B cell (primary cell): ENCODE measurements around the gene PPP6R1. TPM values are rescaled to one million over a fixed set of nuclear protein-coding genes. Genes with fewer than 3 reads are reported as not detected.
A peak's percentile ranks its signal among the peaks of the same experiment; 100 is the strongest.

Experiments used
- ATAC-seq: fragments of 200-7000 bp; cut with Tn5 transposase; one replicate; pipeline ENCODE4 v1.10.0; 2021; ENCODE audit warnings: low read depth, mild to moderate bottlenecking, moderate number of reproducible peaks, moderate library complexity
- CTCF ChIA-PET: fragments of 350-600 bp; sonication (Branson Sonifier 250); formaldehyde crosslinking; loops from one replicate; lab custom pipeline; 2021; ENCODE audit warnings: antibody characterized with exemption, inconsistent platforms; lab: Charles Lee
- POLR2A ChIA-PET: fragments of 350-600 bp; sonication (Branson Sonifier 250); formaldehyde crosslinking; loops from one replicate; lab custom pipeline; 2021; ENCODE audit warnings: antibody characterized with exemption; lab: Charles Lee
- DNase-seq: peaks from one replicate; pipeline ENCODE4 v3.0.0; 2013
- H2AFZ ChIP-seq: 2 replicates; pipeline ENCODE4 v1.6.1; 2012; ENCODE audit warnings: mild to moderate bottlenecking, low read depth, low read length; ENCODE audit not compliant: insufficient read depth, poor library complexity, severe bottlenecking
- H3K27ac ChIP-seq, 2 donors: 1 replicate in 1 of 2; 2 replicates in 1 of 2; pipeline ENCODE4 v1.5.1; 2012 to 2013; ENCODE audit warnings: low read length in 2 of 2, mild to moderate bottlenecking in 2 of 2, moderate library complexity in 1 of 2
- H3K27me3 ChIP-seq, 4 experiments: fragments of 200-600 bp in 1 of 4; sonication (generic) in 1 of 4; replicated peaks in 1 of 4; 1 replicate in 2 of 4; 2 replicates in 2 of 4; pipeline versions ENCODE4 v1.6.1 to v1.7.0; 2013 to 2016; ENCODE audit warnings: low read length in 3 of 4, mild to moderate bottlenecking in 2 of 4, mixed read lengths in 1 of 4, moderate library complexity in 1 of 4; ENCODE audit not compliant: insufficient read depth in 4 of 4, control insufficient read depth in 3 of 4; ENCODE audit errors: control extremely low read depth in 1 of 4
- H3K36me3 ChIP-seq, 2 experiments: replicated peaks in 1 of 2; 1 replicate in 1 of 2; 2 replicates in 1 of 2; pipeline versions ENCODE4 v1.6.1 to v1.7.1; 2013; ENCODE audit warnings: low read length in 1 of 2; ENCODE audit not compliant: insufficient read depth in 2 of 2, control insufficient read depth in 1 of 2; ENCODE audit errors: control extremely low read depth in 1 of 2, extremely low read depth in 1 of 2
- H3K4me1 ChIP-seq, 2 donors: fragments of 200-600 bp in 1 of 2; sonication (generic) in 1 of 2; 1 replicate in 1 of 2; 2 replicates in 1 of 2; pipeline versions ENCODE4 v1.5.1 to v1.6.1; 2013 to 2017; ENCODE audit warnings: low read length in 2 of 2; ENCODE audit not compliant: control insufficient read depth in 2 of 2, insufficient read depth in 2 of 2
- H3K4me2 ChIP-seq: replicated peaks from 2 replicates; pipeline ENCODE3; 2012; ENCODE audit warnings: mild to moderate bottlenecking, low read depth, low read length; ENCODE audit not compliant: poor library complexity, severe bottlenecking
- H3K4me3 ChIP-seq, 5 experiments: fragments of 200-600 bp in 1 of 5; sonication (generic) in 1 of 5; 1 replicate in 3 of 5; 2 replicates in 2 of 5; pipeline versions ENCODE4 v1.5.1 to v1.7.0; 2011 to 2016; ENCODE audit warnings: low read length in 4 of 5, mild to moderate bottlenecking in 4 of 5, low read depth in 2 of 5, control low read depth in 1 of 5, moderate library complexity in 1 of 5; ENCODE audit not compliant: insufficient read depth in 1 of 5; ENCODE audit errors: control extremely low read depth in 1 of 5, extremely low read depth in 1 of 5
- H3K79me2 ChIP-seq: fragments of 200-600 bp; sonication (generic); one replicate; pipeline ENCODE4 v1.6.0; 2016; ENCODE audit warnings: low read length; ENCODE audit not compliant: control insufficient read depth, insufficient read depth
- H3K9ac ChIP-seq: fragments of 200-600 bp; sonication (generic); 2 replicates; pipeline ENCODE4 v1.6.1; 2017; ENCODE audit warnings: mild to moderate bottlenecking, low read length, moderate library complexity
- H3K9me3 ChIP-seq, 3 donors: one replicate each; pipeline versions ENCODE4 v1.6.1 to v1.7.1; 2013; ENCODE audit warnings: low read length in 2 of 3; ENCODE audit not compliant: control insufficient read depth in 2 of 3, insufficient read depth in 1 of 3; ENCODE audit errors: control extremely low read depth in 1 of 3
- H4K20me1 ChIP-seq: 2 replicates; pipeline ENCODE4 v1.6.0; 2012; ENCODE audit warnings: mild to moderate bottlenecking, low read length; ENCODE audit not compliant: insufficient read depth, control insufficient read depth, poor library complexity, severe bottlenecking
- H3K27ac Mint-ChIP-seq: one replicate; pipeline ENCODE4 v1.8.0; 2021; ENCODE audit warnings: mixed read lengths
- H3K27me3 Mint-ChIP-seq: one replicate; pipeline ENCODE4 v1.8.0; 2021; ENCODE audit warnings: mixed read lengths
- H3K4me1 Mint-ChIP-seq: one replicate; pipeline ENCODE4 v1.8.0; 2021; ENCODE audit warnings: mixed read lengths
- H3K4me3 Mint-ChIP-seq: one replicate; pipeline ENCODE4 v1.8.0; 2021; ENCODE audit warnings: mixed read lengths
- H3K9me3 Mint-ChIP-seq: one replicate; pipeline ENCODE4 v1.8.0; 2022; ENCODE audit warnings: mixed read lengths; ENCODE audit not compliant: insufficient read depth
- EZH2 ChIP-seq: IDR thresholded peaks from 2 replicates; pipeline ENCODE4 v1.6.1; 2012; ENCODE audit warnings: borderline replicate concordance, low read depth, mild to moderate bottlenecking, moderate library complexity, low read length; ENCODE audit not compliant: insufficient read depth, poor library complexity, severe bottlenecking
- WGBS: methylation state at CpG from one replicate; pipeline ENCODE4 v1.1.5; 2013; ENCODE audit warnings: missing lambda C conversion rate; ENCODE audit not compliant: insufficient coverage; 5-methylcytosine and 5-hydroxymethylcytosine counted together
- intact Hi-C: fragments of 100-400 bp; cut with micrococcal nuclease; formaldehyde crosslinking; loops from one replicate; pipeline ENCODE4 v1.10.0; 2022
- polyA plus RNA-seq: library from polyadenylated mRNA; depleted of rRNA; stranded (reverse); fragments of >200 nt; gene quantifications from 2 replicates; pipeline ENCODE4 v1.2.3, GENCODE V29; 2012
- total RNA-seq, 2 donors: library from RNA; stranded (reverse); fragments of 120-200 nt in 1 of 2; gene quantifications; 1 replicate in 1 of 2; 2 replicates in 1 of 2; pipeline versions ENCODE4 v1.2.3 to v1.2.4, GENCODE V29; 2013 to 2022
- TF ChIP-seq, protein P1 (sequence below): fragments of 200-600 bp; IDR thresholded peaks from one replicate; pipeline ENCODE4 v1.8.0; 2022; ENCODE audit warnings: antibody characterized with exemption, mild to moderate bottlenecking

Gene PPP6R1
- total and polyA plus RNA-seq, 2 donors (not counting 1 experiment from before 2014, with no cell fraction given): 122 to 193 TPM

DNA sequence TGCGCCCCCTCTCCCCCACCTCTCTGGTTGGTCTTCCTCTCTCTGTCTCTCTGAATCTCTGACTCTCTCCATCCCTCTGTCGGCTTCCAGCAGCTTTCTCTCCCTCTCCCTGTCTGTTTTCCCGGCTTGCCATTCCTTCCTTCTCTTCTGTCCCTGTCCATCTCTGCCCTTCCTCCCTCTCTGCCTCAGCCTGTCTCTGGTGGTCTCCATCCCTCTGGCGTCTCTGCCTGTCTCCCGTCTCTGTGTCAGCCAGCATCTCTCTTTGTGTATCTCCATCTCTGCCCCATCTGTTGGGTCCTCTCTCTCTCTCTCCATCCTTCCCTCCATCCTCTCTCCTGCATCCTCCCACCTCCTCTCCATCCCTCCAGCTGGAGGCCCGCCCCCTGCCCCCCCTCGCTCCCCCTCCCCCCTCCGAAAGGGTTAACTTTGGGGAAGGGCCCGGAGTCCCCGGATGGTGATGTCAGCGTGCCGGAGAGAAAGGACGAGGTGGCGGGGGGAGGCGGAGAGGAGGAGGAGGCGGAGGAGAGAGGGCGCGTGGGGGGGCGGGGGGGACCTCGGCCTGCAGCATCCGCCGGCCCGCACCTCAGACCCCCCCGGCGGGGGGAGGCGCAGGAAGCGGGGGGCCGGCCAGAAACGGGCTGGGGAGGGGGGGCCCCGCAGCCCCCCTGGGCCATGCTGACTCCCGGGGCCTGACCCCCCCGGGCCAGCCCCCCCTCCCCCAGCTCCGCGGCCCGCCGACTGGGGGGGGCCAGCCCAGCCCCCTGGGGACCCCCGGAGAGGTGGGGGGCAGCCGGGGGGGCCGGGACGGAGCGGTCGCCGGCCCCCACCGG is 24.9 kb upstream of the PPP6R1 start, which contains the start of gene BRSK1:
Gene BRSK1 (plus strand): TSS at position 450 of the 830 bp plus-strand sequence. CDS start 446 bp downstream, outside the sequence.
- H3K4me2 ChIP-seq: peak within 1 kb of the TSS; percentile 59
- no peak within 1 kb of the TSS for H2AFZ ChIP-seq
- peaks cover 23 to 34% of the 10 kb centered on the region in 2 donors for H3K4me1 ChIP-seq
- POLR2A ChIA-PET: interaction anchor here (0.7 kb wide), 2 partner anchors 90 to 650 kb away, joined by 4 read pairs; no protein-coding TSS in a partner anchor
- H3K9me3 Mint-ChIP-seq: no peaks in the 10 kb centered on the region
- no peaks in the 10 kb centered on the region for H3K79me2 ChIP-seq
- ATAC-seq: no peak
- H3K9ac ChIP-seq: no peak within 1 kb of the TSS
- H3K27me3 Mint-ChIP-seq: peaks cover 7% of the 10 kb centered on the region
- 25% methylated on average over 11 of the region's 44 CpGs for WGBS
- H3K27ac ChIP-seq: no peak within 1 kb of the TSS
- H3K4me3 Mint-ChIP-seq: peak within 1 kb of the TSS; percentile 63
- intact Hi-C loops: loop anchor here (10.0 kb wide), 1 partner anchor 321 kb away; the partner anchor contains the start of genes ZNF524 and ZNF865
- no peak for DNase-seq
- no peak for TF ChIP-seq EZH2
- TF ChIP-seq, protein P1, sequence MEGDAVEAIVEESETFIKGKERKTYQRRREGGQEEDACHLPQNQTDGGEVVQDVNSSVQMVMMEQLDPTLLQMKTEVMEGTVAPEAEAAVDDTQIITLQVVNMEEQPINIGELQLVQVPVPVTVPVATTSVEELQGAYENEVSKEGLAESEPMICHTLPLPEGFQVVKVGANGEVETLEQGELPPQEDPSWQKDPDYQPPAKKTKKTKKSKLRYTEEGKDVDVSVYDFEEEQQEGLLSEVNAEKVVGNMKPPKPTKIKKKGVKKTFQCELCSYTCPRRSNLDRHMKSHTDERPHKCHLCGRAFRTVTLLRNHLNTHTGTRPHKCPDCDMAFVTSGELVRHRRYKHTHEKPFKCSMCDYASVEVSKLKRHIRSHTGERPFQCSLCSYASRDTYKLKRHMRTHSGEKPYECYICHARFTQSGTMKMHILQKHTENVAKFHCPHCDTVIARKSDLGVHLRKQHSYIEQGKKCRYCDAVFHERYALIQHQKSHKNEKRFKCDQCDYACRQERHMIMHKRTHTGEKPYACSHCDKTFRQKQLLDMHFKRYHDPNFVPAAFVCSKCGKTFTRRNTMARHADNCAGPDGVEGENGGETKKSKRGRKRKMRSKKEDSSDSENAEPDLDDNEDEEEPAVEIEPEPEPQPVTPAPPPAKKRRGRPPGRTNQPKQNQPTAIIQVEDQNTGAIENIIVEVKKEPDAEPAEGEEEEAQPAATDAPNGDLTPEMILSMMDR: no peak
- CTCF ChIA-PET: interaction anchor here (8.9 kb wide), 1 partner anchor 29 kb away, joined by 56 read pairs; no protein-coding TSS in a partner anchor
- peaks cover 0 to 4% (median 0%) of the 10 kb centered on the region in 3 donors for H3K9me3 ChIP-seq
- H3K4me1 Mint-ChIP-seq: peaks cover 36% of the 10 kb centered on the region
- no peak within 1 kb of the TSS for H3K4me3 ChIP-seq
- H3K27ac Mint-ChIP-seq: peak within 1 kb of the TSS; percentile 72
- H3K27me3 ChIP-seq: peaks cover 0 to 9% (median 3%) of the 10 kb centered on the region in 4 experiments
- no peaks in the 10 kb centered on the region for H4K20me1 ChIP-seq
- H3K36me3 ChIP-seq: no peaks in the 10 kb centered on the region
